Fibroblast of lung (primary cell): Measurements from ENCODE around the gene ZKSCAN3.

ENCODE experiments used
- EZH2 ChIP-seq: IDR thresholded peaks from 2 replicates; pipeline ENCODE4 v1.5.1; 2012; ENCODE audit warnings: low read length, control low read depth, mild to moderate bottlenecking; ENCODE audit errors: missing control alignments
- TF ChIP-seq, protein P1 (sequence below), 2 donors: IDR thresholded peaks in 1 of 2; conservative IDR thresholded peaks in 1 of 2; 1 replicate in 1 of 2; 2 replicates in 1 of 2; pipeline ENCODE4 v1.5.1; 2011 to 2012; ENCODE audit warnings: low read length in 2 of 2, control low read depth in 1 of 2, inconsistent platforms in 1 of 2, low read depth in 1 of 2, mild to moderate bottlenecking in 1 of 2

DNA sequence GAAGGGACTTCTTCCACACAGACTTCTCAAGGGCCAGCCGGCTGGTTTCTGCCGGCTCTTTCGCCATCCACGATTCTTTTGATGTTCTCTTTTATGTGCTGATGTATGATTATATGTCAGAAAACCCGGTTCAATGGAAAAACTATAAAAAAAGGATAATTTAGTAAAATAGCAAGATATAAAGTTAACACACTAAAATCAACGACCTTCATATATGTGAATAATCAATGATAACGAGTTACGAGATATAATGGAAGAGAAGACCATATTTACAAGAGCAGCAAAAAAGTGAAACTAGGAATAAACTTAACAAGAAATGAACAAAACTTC is 50.3 kb downstream of the ZKSCAN3 start:
- no peak for TF ChIP-seq EZH2
- TF ChIP-seq, protein P1, sequence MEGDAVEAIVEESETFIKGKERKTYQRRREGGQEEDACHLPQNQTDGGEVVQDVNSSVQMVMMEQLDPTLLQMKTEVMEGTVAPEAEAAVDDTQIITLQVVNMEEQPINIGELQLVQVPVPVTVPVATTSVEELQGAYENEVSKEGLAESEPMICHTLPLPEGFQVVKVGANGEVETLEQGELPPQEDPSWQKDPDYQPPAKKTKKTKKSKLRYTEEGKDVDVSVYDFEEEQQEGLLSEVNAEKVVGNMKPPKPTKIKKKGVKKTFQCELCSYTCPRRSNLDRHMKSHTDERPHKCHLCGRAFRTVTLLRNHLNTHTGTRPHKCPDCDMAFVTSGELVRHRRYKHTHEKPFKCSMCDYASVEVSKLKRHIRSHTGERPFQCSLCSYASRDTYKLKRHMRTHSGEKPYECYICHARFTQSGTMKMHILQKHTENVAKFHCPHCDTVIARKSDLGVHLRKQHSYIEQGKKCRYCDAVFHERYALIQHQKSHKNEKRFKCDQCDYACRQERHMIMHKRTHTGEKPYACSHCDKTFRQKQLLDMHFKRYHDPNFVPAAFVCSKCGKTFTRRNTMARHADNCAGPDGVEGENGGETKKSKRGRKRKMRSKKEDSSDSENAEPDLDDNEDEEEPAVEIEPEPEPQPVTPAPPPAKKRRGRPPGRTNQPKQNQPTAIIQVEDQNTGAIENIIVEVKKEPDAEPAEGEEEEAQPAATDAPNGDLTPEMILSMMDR (conservative IDR thresholded peaks at IDR 0.05 in 1 of 2, IDR thresholded peaks at IDR 0.05 in 1 of 2; ENCODE audit: low read depth in 1 of 2, low read length in 2 of 2): no peak
